ENCODE data around the gene CCP110. TPM values are rescaled to one million over a fixed set of nuclear protein-coding genes. Genes with fewer than 3 reads are reported as not detected.

Gene CCP110
- total and polyA plus RNA-seq, 2 donors (not counting 1 experiment from before 2014, with no cell fraction given), result 4.9 to 23.6 TPM

GRCh38 chr16:19598805-19599510, 75.2 kb downstream of the CCP110 start:
- Mint-ChIP-seq H3K27ac (no peak overlapping the region), H3K4me3 (no peak overlapping the region), H3K9me3 (ENCODE audit: insufficient read depth) (no peaks in the 10 kb centered on the region), H3K4me1 (no peaks in the 10 kb centered on the region), H3K27me3 (no peaks in the 10 kb centered on the region)
- WGBS (ENCODE audit: insufficient coverage), result 100% methylated on average over 6 of the region's 6 CpGs
- H3K79me2 ChIP-seq (ENCODE audit: control insufficient read depth, insufficient read depth, low read length), result no peaks in the 10 kb centered on the region
- no peaks in the 10 kb centered on the region for H4K20me1 ChIP-seq (ENCODE audit: control insufficient read depth, insufficient read depth, low read length, poor library complexity, severe bottlenecking)
- POLR2A ChIA-PET, result no interaction called here
- no peak overlapping the region for H3K4me2 ChIP-seq (replicated peaks; ENCODE audit: low read depth, low read length, poor library complexity, severe bottlenecking)
- intact Hi-C loops (cut with micrococcal nuclease), result no loop called here
- H3K4me1 ChIP-seq (ENCODE audit: control insufficient read depth in 2 of 2, insufficient read depth in 2 of 2, low read length in 2 of 2), result no peaks in the 10 kb centered on the region
- DNase-seq (no peak), ATAC-seq (ENCODE audit: low read depth) (no peak)
- TF ChIP-seq EZH2 (IDR thresholded peaks at IDR 0.05; ENCODE audit: borderline replicate concordance, insufficient read depth, low read depth, low read length, poor library complexity, severe bottlenecking), result no peak
- no peak for TF ChIP-seq CTCF (IDR thresholded peaks at IDR 0.05)
- no peaks in the 10 kb centered on the region for H3K27me3 ChIP-seq (replicated peaks in 1 of 4; ENCODE audit: control extremely low read depth in 1 of 4, control insufficient read depth in 3 of 4, insufficient read depth in 4 of 4, low read length in 3 of 4)
- no peak overlapping the region for H3K9ac ChIP-seq (ENCODE audit: low read length)
- no peak overlapping the region for H3K4me3 ChIP-seq (ENCODE audit: control extremely low read depth in 1 of 5, extremely low read depth in 1 of 5, insufficient read depth in 1 of 5, low read depth in 2 of 5, low read length in 4 of 5)
- no peak overlapping the region for H3K27ac ChIP-seq (ENCODE audit: low read length in 2 of 2)
- H3K36me3 ChIP-seq (replicated peaks in 1 of 2; ENCODE audit: control extremely low read depth in 1 of 2, control insufficient read depth in 1 of 2, extremely low read depth in 1 of 2, insufficient read depth in 2 of 2, low read length in 1 of 2), result peaks cover 3 to 42% of the 10 kb centered on the region in 2 experiments
- H3K9me3 ChIP-seq (ENCODE audit: control extremely low read depth in 1 of 3, control insufficient read depth in 2 of 3, insufficient read depth in 1 of 3, low read length in 2 of 3), result no peaks in the 10 kb centered on the region
- CTCF ChIA-PET, result interaction anchor here (1.3 to 5.9 kb wide), 4 partner anchors 8 to 288 kb away, joined by 3 to 47 read pairs (median 5); no protein-coding TSS in a partner anchor
- no peak overlapping the region for H2AFZ ChIP-seq (ENCODE audit: insufficient read depth, low read depth, low read length, poor library complexity, severe bottlenecking)

- no peaks in the 10 kb centered on the region for H3K9me3 ChIP-seq (ENCODE audit: control extremely low read depth in 1 of 3, control insufficient read depth in 2 of 3, insufficient read depth in 1 of 3, low read length in 2 of 3)
- DNase-seq, result no peak
- H3K9ac ChIP-seq (ENCODE audit: low read length), result no peak overlapping the region
- H3K79me2 ChIP-seq (ENCODE audit: control insufficient read depth, insufficient read depth, low read length), result no peaks in the 10 kb centered on the region
- no peaks in the 10 kb centered on the region for H3K4me1 ChIP-seq (ENCODE audit: control insufficient read depth in 2 of 2, insufficient read depth in 2 of 2, low read length in 2 of 2)
- H3K27me3 ChIP-seq (replicated peaks in 1 of 4; ENCODE audit: control extremely low read depth in 1 of 4, control insufficient read depth in 3 of 4, insufficient read depth in 4 of 4, low read length in 3 of 4), result no peaks in the 10 kb centered on the region
- H3K36me3 ChIP-seq (replicated peaks in 1 of 2; ENCODE audit: control extremely low read depth in 1 of 2, control insufficient read depth in 1 of 2, extremely low read depth in 1 of 2, insufficient read depth in 2 of 2, low read length in 1 of 2), result peaks cover 3 to 38% of the 10 kb centered on the region in 2 experiments
- no peaks in the 10 kb centered on the region for H4K20me1 ChIP-seq (ENCODE audit: control insufficient read depth, insufficient read depth, low read length, poor library complexity, severe bottlenecking)
- Mint-ChIP-seq H3K9me3 (ENCODE audit: insufficient read depth) (no peaks in the 10 kb centered on the region), H3K4me3 (no peak overlapping the region), H3K27ac (no peak overlapping the region), H3K27me3 (no peaks in the 10 kb centered on the region), H3K4me1 (no peaks in the 10 kb centered on the region)
- H2AFZ ChIP-seq (ENCODE audit: insufficient read depth, low read depth, low read length, poor library complexity, severe bottlenecking), result no peak overlapping the region
- CTCF ChIA-PET, result interaction anchor here (1.2 to 5.9 kb wide), 5 partner anchors 14 to 290 kb away, joined by 3 to 47 read pairs (median 5); no protein-coding TSS in a partner anchor
- TF ChIP-seq EZH2 (IDR thresholded peaks at IDR 0.05; ENCODE audit: borderline replicate concordance, insufficient read depth, low read depth, low read length, poor library complexity, severe bottlenecking) (no peak), CTCF (IDR thresholded peaks at IDR 0.05) (no peak)
- intact Hi-C loops (cut with micrococcal nuclease), result no loop called here
- WGBS (ENCODE audit: insufficient coverage), result 98% methylated on average over 2 of the region's 5 CpGs
- POLR2A ChIA-PET, result no interaction called here
- ATAC-seq (ENCODE audit: low read depth), result no peak
- no peak overlapping the region for H3K4me2 ChIP-seq (replicated peaks; ENCODE audit: low read depth, low read length, poor library complexity, severe bottlenecking)
- no peak overlapping the region for H3K27ac ChIP-seq (ENCODE audit: low read length in 2 of 2)
- no peak overlapping the region for H3K4me3 ChIP-seq (ENCODE audit: control extremely low read depth in 1 of 5, extremely low read depth in 1 of 5, insufficient read depth in 1 of 5, low read depth in 2 of 5, low read length in 4 of 5)
Measured at GRCh38 chr16:19599968-19600716, 76.4 kb downstream of the CCP110 start.

Data from B cell (primary cell).